H1 (cell line): ENCODE measurements around the gene THAP7. TPM values are rescaled to one million over a fixed set of nuclear protein-coding genes. Genes with fewer than 3 reads are reported as not detected.

Experiments used
- CTCF ChIA-PET: fragments of 300-600 bp; sonication (Branson Sonifier 250); formaldehyde crosslinking; loops from one replicate; lab custom pipeline; 2021; ENCODE audit not compliant: partially characterized antibody; lab: Charles Lee
- POLR2A ChIA-PET: fragments of 300-600 bp; sonication (Branson Sonifier 250); formaldehyde crosslinking; loops from one replicate; lab custom pipeline; 2021; ENCODE audit warnings: inconsistent platforms; ENCODE audit not compliant: partially characterized antibody; lab: Charles Lee
- DNase-seq, 2 experiments: peaks; one replicate each; pipeline versions ENCODE4 v3.0.0 to v3.0.0-alpha.2; 2010 to 2022; ENCODE audit warnings: low spot score in 2 of 2, low read depth in 1 of 2, mixed read lengths in 1 of 2
- FAIRE-seq: peaks from 2 replicates; lab custom pipeline; 2011; peaks lifted over from hg19 to GRCh38; lab: Jason Lieb, UNC
- H2AFZ ChIP-seq: 2 replicates; pipeline ENCODE4 v1.8.1; 2012; ENCODE audit warnings: low read length, inconsistent platforms
- H2AK5ac ChIP-seq: 2 replicates; pipeline ENCODE4 v1.6.1; 2013; ENCODE audit warnings: low read depth, low read length
- H2BK120ac ChIP-seq: replicated peaks from 2 replicates; pipeline ENCODE3; 2013; ENCODE audit warnings: low read depth, low read length, inconsistent platforms
- H2BK12ac ChIP-seq: 2 replicates; pipeline ENCODE4 v1.6.1; 2013; ENCODE audit warnings: low read depth, low read length
- H2BK15ac ChIP-seq: 2 replicates; pipeline ENCODE4 v1.6.1; 2013; ENCODE audit warnings: low read length
- H2BK20ac ChIP-seq: 2 replicates; pipeline ENCODE4 v1.6.1; 2013; ENCODE audit warnings: low read length
- H2BK5ac ChIP-seq: 2 replicates; pipeline ENCODE4 v1.6.1; 2013; ENCODE audit warnings: low read depth, low read length
- H3K14ac ChIP-seq: 2 replicates; pipeline ENCODE4 v1.6.1; 2013; ENCODE audit warnings: inconsistent platforms; ENCODE audit not compliant: insufficient read length
- H3K18ac ChIP-seq: 2 replicates; pipeline ENCODE4 v1.6.1; 2013; ENCODE audit warnings: low read length; ENCODE audit errors: extremely low read depth
- H3K23ac ChIP-seq: 2 replicates; pipeline ENCODE4 v1.6.1; 2013; ENCODE audit warnings: inconsistent platforms; ENCODE audit not compliant: insufficient read length
- H3K23me2 ChIP-seq: 2 replicates; pipeline ENCODE4 v1.6.1; 2013; ENCODE audit warnings: low read depth, low read length
- H3K27ac ChIP-seq: 2 replicates; pipeline ENCODE4 v1.6.1; 2011; ENCODE audit warnings: low read depth, low read length, inconsistent platforms
- H3K27me3 ChIP-seq, 4 experiments: replicated peaks in 1 of 4; 1 replicate in 1 of 4; 2 replicates in 3 of 4; pipeline versions ENCODE4 v1.6.1 to v1.8.1; 2011 to 2013; ENCODE audit warnings: low read length in 3 of 4, mild to moderate bottlenecking in 3 of 4, inconsistent platforms in 2 of 4, mixed read lengths in 2 of 4, moderate library complexity in 1 of 4; ENCODE audit not compliant: control insufficient read depth in 3 of 4, insufficient read depth in 3 of 4; ENCODE audit errors: extremely low read depth in 1 of 4
- H3K36me3 ChIP-seq, 4 experiments: 2 replicates each; pipeline versions ENCODE4 v1.6.1 to v1.8.1; 2011 to 2013; ENCODE audit warnings: mild to moderate bottlenecking in 4 of 4, low read length in 3 of 4, moderate library complexity in 2 of 4, control low read depth in 1 of 4, inconsistent platforms in 1 of 4; ENCODE audit not compliant: insufficient read depth in 4 of 4, control insufficient read depth in 2 of 4
- H3K4ac ChIP-seq: replicated peaks from 2 replicates; pipeline ENCODE3; 2013; ENCODE audit warnings: low read length, low read depth, mixed read lengths, inconsistent platforms; ENCODE audit not compliant: insufficient read length
- H3K4me1 ChIP-seq, 4 experiments: replicated peaks in 1 of 4; 1 replicate in 1 of 4; 2 replicates in 3 of 4; pipeline versions ENCODE4 v1.6.1 to v1.8.1; 2011 to 2013; ENCODE audit warnings: low read length in 3 of 4, inconsistent platforms in 2 of 4, mixed read lengths in 1 of 4; ENCODE audit not compliant: insufficient read depth in 4 of 4, control insufficient read depth in 3 of 4
- H3K4me2 ChIP-seq, 2 experiments: 2 replicates each; pipeline versions ENCODE4 v1.6.1 to v1.8.1; 2011 to 2013; ENCODE audit warnings: low read depth in 2 of 2, low read length in 2 of 2, control low read depth in 1 of 2, inconsistent platforms in 1 of 2, mild to moderate bottlenecking in 1 of 2; ENCODE audit not compliant: insufficient read depth in 1 of 2
- H3K4me3 ChIP-seq, 4 experiments: fragments of 200-600, 300-600 bp in 1 of 4; sonication (generic), shearing (Covaris generic), sonication (Bioruptor Twin) in 1 of 4; 2 replicates each; pipeline versions ENCODE4 v1.5.1 to v1.8.1; 2011 to 2016; ENCODE audit warnings: low read length in 4 of 4, low read depth in 3 of 4, control low read depth in 2 of 4, inconsistent platforms in 2 of 4, mild to moderate bottlenecking in 2 of 4, mixed read lengths in 1 of 4, moderate library complexity in 1 of 4; ENCODE audit not compliant: insufficient read depth in 2 of 4; ENCODE audit errors: extremely low read depth in 1 of 4
- H3K56ac ChIP-seq: replicated peaks from 2 replicates; pipeline ENCODE3; 2013; ENCODE audit warnings: low read depth, mild to moderate bottlenecking, mixed read lengths, low read length, inconsistent platforms; ENCODE audit not compliant: insufficient read length
- H3K79me1 ChIP-seq: 2 replicates; pipeline ENCODE4 v1.6.1; 2013; ENCODE audit warnings: low read depth, low read length, control low read depth
- H3K79me2 ChIP-seq, 2 experiments: 2 replicates each; pipeline versions ENCODE4 v1.6.1 to v1.8.1; 2012 to 2013; ENCODE audit warnings: low read length in 2 of 2, mild to moderate bottlenecking in 2 of 2, inconsistent platforms in 1 of 2; ENCODE audit not compliant: insufficient read depth in 2 of 2, control insufficient read depth in 1 of 2
- H3K9ac ChIP-seq, 4 experiments: replicated peaks in 1 of 4; 1 replicate in 1 of 4; 2 replicates in 3 of 4; pipeline versions ENCODE4 v1.6.1 to v1.8.1; 2011 to 2013; ENCODE audit warnings: low read depth in 3 of 4, low read length in 3 of 4, control low read depth in 2 of 4, mild to moderate bottlenecking in 2 of 4, moderate library complexity in 2 of 4, inconsistent platforms in 1 of 4; ENCODE audit errors: extremely low read depth in 1 of 4
- H3K9me3 ChIP-seq, 2 experiments: 2 replicates each; pipeline versions ENCODE4 v1.6.1 to v1.8.1; 2012 to 2013; ENCODE audit warnings: mild to moderate bottlenecking in 2 of 2, moderate library complexity in 2 of 2, control low read depth in 1 of 2, inconsistent platforms in 1 of 2, low read depth in 1 of 2, low read length in 1 of 2, mixed read lengths in 1 of 2; ENCODE audit not compliant: insufficient read depth in 2 of 2
- H4K20me1 ChIP-seq, 2 experiments: replicated peaks in 1 of 2; 2 replicates each; pipeline versions ENCODE3 to v1.8.1; 2011 to 2013; ENCODE audit warnings: inconsistent platforms in 2 of 2, low read length in 2 of 2, mild to moderate bottlenecking in 1 of 2; ENCODE audit not compliant: insufficient read depth in 2 of 2, control insufficient read depth in 1 of 2
- H4K5ac ChIP-seq: 2 replicates; pipeline ENCODE4 v1.6.1; 2013; ENCODE audit warnings: low read length, low read depth, mixed read lengths, inconsistent platforms; ENCODE audit not compliant: insufficient read length
- H4K8ac ChIP-seq: 2 replicates; pipeline ENCODE4 v1.8.0; 2013; ENCODE audit warnings: mild to moderate bottlenecking, moderate library complexity, low read length, inconsistent platforms; ENCODE audit not compliant: insufficient read depth; ENCODE audit errors: extremely low read depth
- H4K91ac ChIP-seq: replicated peaks from 2 replicates; pipeline ENCODE3; 2013; ENCODE audit warnings: low read length, mixed read lengths, inconsistent platforms; ENCODE audit not compliant: insufficient read length
- BCL11A ChIP-seq, 2 experiments: IDR thresholded peaks; one replicate each; pipeline ENCODE4 v1.6.1; 2011; ENCODE audit warnings: low read depth in 2 of 2, low read length in 2 of 2, mild to moderate bottlenecking in 2 of 2
- CTBP2 ChIP-seq: IDR thresholded peaks from 2 replicates; pipeline ENCODE4 v1.7.0; 2011; ENCODE audit warnings: borderline replicate concordance, mild to moderate bottlenecking, moderate library complexity, mixed read lengths, low read length; ENCODE audit not compliant: insufficient read depth, insufficient read length
- EP300 ChIP-seq, 2 experiments: IDR thresholded peaks; 1 replicate in 1 of 2; 2 replicates in 1 of 2; pipeline ENCODE4 v1.6.1; 2011 to 2012; ENCODE audit warnings: low read depth in 2 of 2, low read length in 2 of 2, mild to moderate bottlenecking in 2 of 2, borderline replicate concordance in 1 of 2, inconsistent platforms in 1 of 2, moderate library complexity in 1 of 2
- KDM5A ChIP-seq: fragments of 200-600 bp; IDR thresholded peaks from 2 replicates; pipeline ENCODE4 v1.7.1; 2012; ENCODE audit warnings: mild to moderate bottlenecking, low read length, inconsistent platforms, mixed read lengths
- RBBP5 ChIP-seq: IDR thresholded peaks from 2 replicates; pipeline ENCODE4 v1.7.1; 2012; ENCODE audit warnings: low read depth, mild to moderate bottlenecking, inconsistent platforms, low read length, moderate library complexity, borderline replicate concordance
- RFX5 ChIP-seq: IDR thresholded peaks from 2 replicates; pipeline ENCODE4 v1.6.1; 2011; ENCODE audit warnings: low read depth, low read length, improper control_type of control experiment, borderline replicate concordance
- SP1 ChIP-seq: IDR thresholded peaks from 2 replicates; pipeline ENCODE4 v1.6.1; 2011; ENCODE audit warnings: low read depth, low read length
- TAF7 ChIP-seq: optimal IDR thresholded peaks from 2 replicates; pipeline ENCODE3; 2011; ENCODE audit warnings: low read depth, mild to moderate bottlenecking, inconsistent platforms, low read length, moderate library complexity, borderline replicate concordance
- WGBS, 2 experiments: shearing (Covaris generic) in 1 of 2; methylation state at CpG; one replicate each; pipeline versions ENCODE4 v1.1.6 to v1.1.7; 2013 to 2015; ENCODE audit warnings: low lambda C conversion rate in 2 of 2, mixed read lengths in 2 of 2, inconsistent platforms in 1 of 2, low coverage in 1 of 2, missing lambda C conversion rate in 1 of 2; ENCODE audit not compliant: insufficient replicate concordance in 2 of 2, insufficient coverage in 1 of 2, insufficient read length in 1 of 2; ENCODE audit errors: extremely low coverage in 1 of 2, missing lambda C conversion rate in 1 of 2; 5-methylcytosine and 5-hydroxymethylcytosine counted together
- polyA plus RNA-seq, 7 experiments: library from polyadenylated mRNA; depleted of rRNA in 3 of 7; stranded (reverse) in 5 of 7; unstranded in 2 of 7; fragments of >200 nt in 5 of 7; fragments of 200-250 nt in 2 of 7; gene quantifications; 1 replicate in 5 of 7; 2 replicates in 1 of 7; 4 replicates in 1 of 7; pipeline versions ENCODE4 v1.2.1 to v1.2.3, GENCODE V29; 2011 to 2013; ENCODE audit warnings: missing spikeins in 2 of 7, mixed read lengths in 2 of 7
- total RNA-seq: library from RNA; stranded (reverse); fragmentation: NEBNext Ultra II Directional; extraction: Animal tissue kit (Norgen Biotek cat#: 25700); gene quantifications from 2 replicates; pipeline ENCODE4 v1.2.1, GENCODE V29; 2021
- TF ChIP-seq, protein P1 (sequence below): IDR thresholded peaks from 2 replicates; pipeline ENCODE4 v1.6.1; 2011; ENCODE audit warnings: low read depth, mild to moderate bottlenecking, low read length; ENCODE audit not compliant: insufficient read depth
- TF ChIP-seq, protein P2 (sequence below): IDR thresholded peaks from 2 replicates; pipeline ENCODE4 v1.6.1; 2011; ENCODE audit warnings: low read length, improper control_type of control experiment

Gene THAP7
- total and polyA plus RNA-seq, 2 of the 8 experiments (the other 6 are each of a cell fraction or from before 2014, with no cell fraction given), result 16.9 to 32.5 TPM

- peaks cover 0 to 19% (median 12%) of the 10 kb centered on the region in 4 experiments; a peak in 6 of 7 replicates for H3K4me1 ChIP-seq
- no peak overlapping the region for H2BK12ac ChIP-seq
- H3K27me3 ChIP-seq, result peaks cover 6 to 40% (median 26%) of the 10 kb centered on the region in 4 experiments
- POLR2A ChIA-PET, result interaction anchor here (1.0 kb wide), 2 partner anchors 11 to 15 kb away, joined by 4 to 5 read pairs; partner anchors contain the start of gene LZTR1
- no peak overlapping the region for H3K23ac ChIP-seq
- H3K9ac ChIP-seq, result no peak overlapping the region
- no peak overlapping the region; the same call in 1 of the 2 replicates for H3K18ac ChIP-seq
- CTCF ChIA-PET, result interaction anchor here (0.7 to 10.9 kb wide), 9 partner anchors 11 to 167 kb away, joined by 3 to 115 read pairs (median 3); partner anchors contain the start of gene LZTR1
- no peak overlapping the region for H3K56ac ChIP-seq
- no peak overlapping the region for H2BK15ac ChIP-seq
- H2BK120ac ChIP-seq, result no peak overlapping the region
- FAIRE-seq (no peak), DNase-seq (no peak)
- no peak overlapping the region for H3K4ac ChIP-seq
- H3K79me2 ChIP-seq, result no peaks in the 10 kb centered on the region
- H2AK5ac ChIP-seq, result no peak overlapping the region
- no peak overlapping the region for H3K27ac ChIP-seq
- H3K4me3 ChIP-seq, result no peak overlapping the region
- no peak overlapping the region for H4K8ac ChIP-seq
- 65% methylated on average over 4 of the region's 4 CpGs; no CpG with 5 or more reads in 1 of the 2 experiments for WGBS, 2 experiments
- H2BK20ac ChIP-seq, result no peak overlapping the region
- peaks cover 2 to 5% of the 10 kb centered on the region in 2 experiments for H4K20me1 ChIP-seq
- H3K23me2 ChIP-seq, result no peaks in the 10 kb centered on the region
- no peaks in the 10 kb centered on the region for H3K9me3 ChIP-seq
- no peaks in the 10 kb centered on the region for H3K36me3 ChIP-seq
- H3K14ac ChIP-seq, result no peak overlapping the region
- H4K5ac ChIP-seq, result no peak overlapping the region
- H4K91ac ChIP-seq, result no peak overlapping the region
- no peak overlapping the region for H2AFZ ChIP-seq
- H3K4me2 ChIP-seq, result no peak overlapping the region; a peak in 1 of 4 replicates
- no peak overlapping the region for H2BK5ac ChIP-seq
- no peaks in the 10 kb centered on the region for H3K79me1 ChIP-seq
- TF ChIP-seq CTBP2 (no peak), RBBP5 (no peak), SP1 (no peak), RFX5 (no peak), TAF7 (no peak), BCL11A (IDR thresholded peaks at IDR 0.05; ENCODE audit: low read depth in 2 of 2, low read length in 2 of 2) (no peak), KDM5A (no peak), EP300 (IDR thresholded peaks at IDR 0.05; ENCODE audit: borderline replicate concordance in 1 of 2, low read depth in 2 of 2, low read length in 2 of 2) (no peak)
- TF ChIP-seq, protein P1, sequence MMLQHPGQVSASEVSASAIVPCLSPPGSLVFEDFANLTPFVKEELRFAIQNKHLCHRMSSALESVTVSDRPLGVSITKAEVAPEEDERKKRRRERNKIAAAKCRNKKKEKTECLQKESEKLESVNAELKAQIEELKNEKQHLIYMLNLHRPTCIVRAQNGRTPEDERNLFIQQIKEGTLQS, result no peak
- TF ChIP-seq, protein P2, sequence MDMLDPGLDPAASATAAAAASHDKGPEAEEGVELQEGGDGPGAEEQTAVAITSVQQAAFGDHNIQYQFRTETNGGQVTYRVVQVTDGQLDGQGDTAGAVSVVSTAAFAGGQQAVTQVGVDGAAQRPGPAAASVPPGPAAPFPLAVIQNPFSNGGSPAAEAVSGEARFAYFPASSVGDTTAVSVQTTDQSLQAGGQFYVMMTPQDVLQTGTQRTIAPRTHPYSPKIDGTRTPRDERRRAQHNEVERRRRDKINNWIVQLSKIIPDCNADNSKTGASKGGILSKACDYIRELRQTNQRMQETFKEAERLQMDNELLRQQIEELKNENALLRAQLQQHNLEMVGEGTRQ, result no peak
Measured at GRCh38 chr22:20970939-20971657, 30.8 kb downstream of the THAP7 start.
